Vagina (tissue), 2 donors: Measurements from ENCODE around the gene FBXO38.

ENCODE experiments used
- POLR2AphosphoS5 ChIP-seq, 2 donors: sonication (generic); formaldehyde crosslinking; IDR thresholded peaks; one replicate each; pipeline ENCODE4 v1.9.0; 2017; ENCODE audit warnings: antibody characterized with exemption in 2 of 2, mild to moderate bottlenecking in 2 of 2, low read depth in 1 of 2; ENCODE audit not compliant: insufficient read depth in 1 of 2
- TF ChIP-seq, protein P1 (sequence below), 3 experiments: fragments of 450-650 bp in 2 of 3; fragments of 200-600 bp in 1 of 3; sonication (generic) in 1 of 3; IDR thresholded peaks; one replicate each; pipeline ENCODE4 v1.5.1; 2017 to 2019; ENCODE audit warnings: antibody characterized with exemption in 3 of 3, mild to moderate bottlenecking in 2 of 3, moderate library complexity in 2 of 3

DNA sequence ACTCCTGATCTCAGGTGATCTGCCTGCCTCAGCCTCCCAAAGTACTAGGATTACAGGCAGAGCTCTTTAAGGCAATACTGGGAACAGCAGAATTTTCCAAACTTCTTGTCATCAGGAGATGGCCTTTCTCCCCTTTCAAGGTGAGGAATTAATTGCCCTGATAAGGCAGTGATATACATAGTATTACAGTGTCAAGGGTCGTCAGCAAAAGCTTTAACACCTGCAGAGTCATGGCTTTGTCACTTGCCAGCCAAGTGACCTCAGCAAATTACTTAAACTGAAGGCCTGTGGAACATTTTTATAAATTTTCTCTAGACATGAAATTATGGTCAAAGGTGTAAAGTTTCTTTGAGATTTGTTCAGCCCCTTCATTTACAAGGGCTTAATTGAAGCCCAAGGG, 59.5 kb downstream of the FBXO38 start:
- TF ChIP-seq, protein P1, sequence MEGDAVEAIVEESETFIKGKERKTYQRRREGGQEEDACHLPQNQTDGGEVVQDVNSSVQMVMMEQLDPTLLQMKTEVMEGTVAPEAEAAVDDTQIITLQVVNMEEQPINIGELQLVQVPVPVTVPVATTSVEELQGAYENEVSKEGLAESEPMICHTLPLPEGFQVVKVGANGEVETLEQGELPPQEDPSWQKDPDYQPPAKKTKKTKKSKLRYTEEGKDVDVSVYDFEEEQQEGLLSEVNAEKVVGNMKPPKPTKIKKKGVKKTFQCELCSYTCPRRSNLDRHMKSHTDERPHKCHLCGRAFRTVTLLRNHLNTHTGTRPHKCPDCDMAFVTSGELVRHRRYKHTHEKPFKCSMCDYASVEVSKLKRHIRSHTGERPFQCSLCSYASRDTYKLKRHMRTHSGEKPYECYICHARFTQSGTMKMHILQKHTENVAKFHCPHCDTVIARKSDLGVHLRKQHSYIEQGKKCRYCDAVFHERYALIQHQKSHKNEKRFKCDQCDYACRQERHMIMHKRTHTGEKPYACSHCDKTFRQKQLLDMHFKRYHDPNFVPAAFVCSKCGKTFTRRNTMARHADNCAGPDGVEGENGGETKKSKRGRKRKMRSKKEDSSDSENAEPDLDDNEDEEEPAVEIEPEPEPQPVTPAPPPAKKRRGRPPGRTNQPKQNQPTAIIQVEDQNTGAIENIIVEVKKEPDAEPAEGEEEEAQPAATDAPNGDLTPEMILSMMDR (IDR thresholded peaks at IDR 0.05): no peak
- no peak for TF ChIP-seq POLR2AphosphoS5 (IDR thresholded peaks at IDR 0.05; ENCODE audit: insufficient read depth in 1 of 2, low read depth in 1 of 2)
